IgD-negative memory B cell (primary cell): Measurements from ENCODE around the gene CKMT2. TPM values are rescaled to one million over a fixed set of nuclear protein-coding genes. Genes with fewer than 3 reads are reported as not detected.

Experiments used
- H3K27ac Mint-ChIP-seq, 3 donors: one replicate each; pipeline ENCODE4 v1.8.0; 2020 to 2022; ENCODE audit warnings: mild to moderate bottlenecking in 3 of 3, mixed read lengths in 3 of 3, moderate library complexity in 1 of 3
- H3K27me3 Mint-ChIP-seq: one replicate; pipeline ENCODE4 v1.8.0; 2021; ENCODE audit warnings: mixed read lengths
- H3K36me3 Mint-ChIP-seq: one replicate; pipeline ENCODE4 v1.8.0; 2020; ENCODE audit warnings: mild to moderate bottlenecking, mixed read lengths
- H3K4me1 Mint-ChIP-seq, 3 donors: one replicate each; pipeline ENCODE4 v1.8.0; 2020 to 2022; ENCODE audit warnings: mixed read lengths in 3 of 3, mild to moderate bottlenecking in 1 of 3
- H3K4me3 Mint-ChIP-seq, 4 donors: one replicate each; pipeline ENCODE4 v1.8.0; 2020 to 2022; ENCODE audit warnings: mild to moderate bottlenecking in 4 of 4, mixed read lengths in 4 of 4, moderate library complexity in 3 of 4
- H3K9me3 Mint-ChIP-seq, 3 donors: one replicate each; pipeline ENCODE4 v1.8.0; 2020 to 2021; ENCODE audit warnings: mixed read lengths in 3 of 3, mild to moderate bottlenecking in 1 of 3
- polyA plus RNA-seq: library from polyadenylated mRNA; unstranded; fragments of 300-500 nt; fragmentation: Illumina TruSeq; gene quantifications from one replicate; pipeline ENCODE4 v1.2.3, GENCODE V29; 2021

The CKMT2 gene
- polyA plus RNA-seq, 1 donor from 2014 or later: not detected

DNA sequence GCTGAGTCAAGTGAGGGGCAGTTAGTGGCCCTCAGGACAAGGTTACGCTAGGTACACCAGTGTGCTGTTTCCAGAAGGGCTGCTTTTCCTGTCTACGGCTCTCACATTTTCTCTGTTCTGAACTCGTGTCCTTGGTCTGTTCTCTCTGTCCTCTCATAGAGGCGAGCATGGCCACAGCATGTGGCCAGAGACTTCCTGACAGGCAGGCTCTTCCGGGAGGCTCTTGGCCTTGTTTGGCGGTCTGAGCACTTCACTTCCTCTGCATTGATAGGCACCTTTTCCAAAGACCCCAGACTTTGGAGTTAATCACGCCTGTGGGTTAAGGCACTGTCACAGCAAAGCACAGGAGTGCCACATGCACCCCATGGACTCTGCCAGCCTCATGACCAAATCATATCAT lies 1.2 kb downstream of the CKMT2 start:
- H3K4me3 Mint-ChIP-seq: no peak overlapping the region
- H3K9me3 Mint-ChIP-seq: peaks cover 0 to 4% (median 3%) of the 10 kb centered on the region in 3 donors
- peaks cover 0 to 2% (median 1%) of the 10 kb centered on the region in 3 donors for H3K4me1 Mint-ChIP-seq
- no peaks in the 10 kb centered on the region for H3K27me3 Mint-ChIP-seq
- H3K27ac Mint-ChIP-seq: no peak overlapping the region
- H3K36me3 Mint-ChIP-seq: no peaks in the 10 kb centered on the region

DNA sequence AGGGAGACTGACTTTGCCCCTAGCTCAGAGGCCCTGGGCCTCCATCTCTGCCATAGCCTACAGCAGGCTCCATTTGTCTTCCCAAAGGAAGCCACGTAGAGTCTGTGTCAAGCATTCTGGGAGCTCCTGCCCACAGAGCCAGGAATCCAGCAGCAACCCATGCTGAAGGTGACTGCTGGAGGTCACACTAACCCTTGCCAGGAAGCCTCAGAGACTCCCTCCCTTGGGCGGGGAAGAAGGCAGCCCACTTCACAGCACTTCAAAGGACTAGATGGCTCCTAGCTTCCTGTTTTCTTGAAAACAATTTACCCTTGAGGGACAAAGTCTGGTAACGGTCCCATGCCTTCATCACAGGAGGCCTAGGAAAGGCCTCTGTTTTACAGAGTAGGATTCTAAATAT lies 1.7 kb downstream of the CKMT2 start:
- H3K4me1 Mint-ChIP-seq: peaks cover 0 to 2% (median 1%) of the 10 kb centered on the region in 3 donors
- H3K4me3 Mint-ChIP-seq: no peak overlapping the region
- H3K27me3 Mint-ChIP-seq: no peaks in the 10 kb centered on the region
- no peak overlapping the region for H3K27ac Mint-ChIP-seq
- H3K9me3 Mint-ChIP-seq: peaks cover 0 to 4% (median 3%) of the 10 kb centered on the region in 3 donors
- no peaks in the 10 kb centered on the region for H3K36me3 Mint-ChIP-seq

DNA sequence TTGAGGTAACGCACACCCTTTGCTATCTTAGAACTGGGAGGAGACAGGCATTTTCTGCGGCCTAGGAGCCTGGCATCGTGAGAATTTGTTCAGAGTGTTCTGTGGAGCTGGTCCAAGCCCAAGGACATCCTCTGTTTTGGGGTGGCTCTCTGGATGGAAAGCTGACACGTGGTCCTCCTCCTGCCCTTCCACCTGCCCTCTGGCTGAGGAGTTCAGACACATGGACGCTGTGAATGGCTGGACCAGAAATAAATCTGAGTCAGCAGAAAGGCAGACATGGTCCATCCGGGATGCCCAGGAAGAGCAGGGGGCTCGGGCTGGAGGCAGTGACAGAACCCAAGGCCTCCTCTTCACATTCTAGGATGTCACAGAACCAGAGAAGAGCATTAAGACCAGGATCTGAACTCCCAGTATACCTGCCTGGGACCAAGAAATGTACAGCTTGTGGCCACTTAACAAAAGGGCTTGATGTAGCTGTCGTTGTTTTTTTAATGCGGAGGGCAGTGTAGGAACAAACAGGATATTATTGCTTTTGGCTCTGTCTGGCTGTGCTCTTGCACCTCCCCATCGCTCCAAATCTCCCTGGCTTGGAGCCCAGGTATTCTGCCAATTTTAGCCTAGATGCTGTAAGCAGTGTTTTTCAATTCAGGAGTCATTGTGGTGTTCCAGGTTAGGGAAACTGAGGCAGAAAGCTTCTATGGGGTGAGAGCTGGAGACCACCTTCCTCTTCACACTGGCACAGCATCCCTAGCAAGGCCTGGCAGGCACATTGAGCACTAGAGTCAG lies 2.4 kb downstream of the CKMT2 start:
- Mint-ChIP-seq H3K36me3 (no peaks in the 10 kb centered on the region), H3K9me3 (peaks cover 0 to 4% (median 3%) of the 10 kb centered on the region in 3 donors), H3K27me3 (no peaks in the 10 kb centered on the region), H3K27ac (no peak overlapping the region), H3K4me1 (peaks cover 0 to 2% (median 1%) of the 10 kb centered on the region in 3 donors), H3K4me3 (no peak overlapping the region)

DNA sequence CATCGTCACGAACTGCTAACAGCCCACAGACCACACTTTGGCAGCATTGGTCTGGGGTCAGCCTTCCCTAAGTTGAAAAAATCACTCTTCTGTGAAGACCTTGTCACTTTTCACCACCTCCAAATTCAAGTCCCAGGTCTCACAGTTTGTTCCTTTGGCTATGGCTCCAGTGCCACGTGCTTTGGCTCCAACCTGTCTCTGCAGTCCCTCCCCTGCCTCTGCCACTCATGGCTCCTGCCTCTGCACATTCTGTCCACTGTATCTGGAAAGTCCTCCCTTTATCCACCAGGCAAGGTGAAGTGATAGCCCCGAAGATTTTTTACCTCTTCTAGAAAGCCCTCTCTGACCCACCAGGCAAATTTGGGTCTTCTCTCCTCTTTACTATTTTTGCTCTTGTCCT lies 5.3 kb downstream of the CKMT2 start:
- H3K4me3 Mint-ChIP-seq: no peak overlapping the region
- no peaks in the 10 kb centered on the region for H3K27me3 Mint-ChIP-seq
- H3K36me3 Mint-ChIP-seq: no peaks in the 10 kb centered on the region
- peaks cover 0 to 1% (median 0%) of the 10 kb centered on the region in 3 donors for H3K4me1 Mint-ChIP-seq
- H3K27ac Mint-ChIP-seq: no peak overlapping the region
- H3K9me3 Mint-ChIP-seq: peaks cover 0 to 4% (median 3%) of the 10 kb centered on the region in 3 donors

DNA sequence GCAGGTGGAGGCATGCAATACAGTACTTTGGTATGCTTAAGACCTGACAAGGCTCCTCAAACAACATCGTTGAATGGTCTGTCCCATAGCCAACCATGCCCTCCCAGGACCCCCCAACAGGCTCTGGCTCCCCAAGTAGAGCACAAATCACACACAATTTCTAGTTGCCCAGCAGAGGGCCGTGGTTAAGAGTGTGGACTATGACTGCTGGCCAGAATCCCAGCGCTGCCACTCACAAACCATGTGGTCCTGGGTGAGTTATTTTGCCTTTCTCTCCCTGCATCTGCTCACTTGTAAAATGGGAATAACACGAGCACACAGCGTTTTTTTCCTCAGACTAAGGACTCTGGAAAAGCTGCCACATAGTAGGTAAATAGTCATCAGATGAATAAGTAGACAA lies 6.5 kb downstream of the CKMT2 start:
- Mint-ChIP-seq H3K36me3 (no peaks in the 10 kb centered on the region), H3K4me1 (peaks cover 0 to 1% (median 0%) of the 10 kb centered on the region in 3 donors), H3K9me3 (peaks cover 0 to 4% (median 3%) of the 10 kb centered on the region in 3 donors), H3K4me3 (no peak overlapping the region), H3K27me3 (no peaks in the 10 kb centered on the region), H3K27ac (no peak overlapping the region)

DNA sequence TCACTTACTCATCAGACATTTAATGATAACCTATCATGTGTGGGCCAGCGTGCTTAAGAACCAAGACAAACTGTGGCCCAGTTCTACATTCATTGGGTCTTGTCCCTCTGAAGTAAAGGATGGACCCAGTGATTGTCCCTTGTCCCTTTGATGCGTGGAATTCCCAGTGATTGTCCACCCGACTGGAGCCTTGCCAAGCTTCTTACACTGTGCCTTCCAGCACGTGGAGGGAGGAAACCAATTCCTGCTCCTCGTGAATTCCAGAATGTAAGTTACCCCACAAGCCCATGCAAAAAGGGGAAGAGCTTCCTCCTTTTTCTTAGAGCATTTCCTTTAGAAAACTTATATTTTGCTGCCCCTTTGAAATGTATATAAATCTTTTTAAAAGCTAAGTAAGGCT lies 7.9 kb downstream of the CKMT2 start:
- H3K27me3 Mint-ChIP-seq: no peaks in the 10 kb centered on the region
- H3K4me3 Mint-ChIP-seq: no peak overlapping the region
- H3K4me1 Mint-ChIP-seq: peaks cover 0 to 1% (median 0%) of the 10 kb centered on the region in 3 donors
- H3K36me3 Mint-ChIP-seq: no peaks in the 10 kb centered on the region
- peaks cover 0 to 4% (median 3%) of the 10 kb centered on the region in 3 donors for H3K9me3 Mint-ChIP-seq
- H3K27ac Mint-ChIP-seq: no peak overlapping the region

DNA sequence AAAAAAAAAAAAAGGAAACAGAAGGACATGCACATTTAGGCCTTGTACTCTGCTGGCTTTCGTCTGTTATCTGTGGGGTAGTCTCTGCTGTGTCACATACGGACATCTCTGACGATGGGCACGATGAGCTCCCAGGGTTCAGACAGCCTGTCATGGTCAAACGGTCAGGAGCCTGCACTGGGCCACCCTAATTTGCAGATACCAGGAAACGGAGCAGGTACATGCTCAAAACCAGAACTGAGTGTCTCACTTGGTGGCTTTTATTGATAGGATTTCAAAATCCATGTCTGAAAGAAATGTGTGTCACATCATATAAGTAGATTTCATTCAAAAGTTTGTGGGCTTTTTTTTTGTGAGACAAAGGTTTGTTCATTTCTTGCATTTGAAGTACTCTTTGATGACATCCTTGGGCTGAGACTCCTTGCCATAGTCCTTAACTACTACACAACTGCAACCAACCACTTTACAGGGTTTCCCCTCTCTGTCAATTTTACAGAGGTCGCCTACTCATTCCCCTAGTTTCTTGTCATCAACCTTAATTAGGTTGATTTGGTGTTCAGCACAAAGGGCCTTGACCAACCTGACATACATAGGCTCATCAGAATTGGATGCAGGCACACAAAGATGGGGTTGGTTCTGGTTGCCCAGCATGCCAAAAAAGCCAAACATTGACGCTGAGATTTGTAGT lies 9.0 kb downstream of the CKMT2 start:
- H3K36me3 Mint-ChIP-seq: no peaks in the 10 kb centered on the region
- no peaks in the 10 kb centered on the region for H3K27me3 Mint-ChIP-seq
- H3K4me1 Mint-ChIP-seq: no peaks in the 10 kb centered on the region
- H3K4me3 Mint-ChIP-seq: no peak overlapping the region
- peaks cover 0 to 4% (median 0%) of the 10 kb centered on the region in 3 donors for H3K9me3 Mint-ChIP-seq
- no peak overlapping the region for H3K27ac Mint-ChIP-seq

DNA sequence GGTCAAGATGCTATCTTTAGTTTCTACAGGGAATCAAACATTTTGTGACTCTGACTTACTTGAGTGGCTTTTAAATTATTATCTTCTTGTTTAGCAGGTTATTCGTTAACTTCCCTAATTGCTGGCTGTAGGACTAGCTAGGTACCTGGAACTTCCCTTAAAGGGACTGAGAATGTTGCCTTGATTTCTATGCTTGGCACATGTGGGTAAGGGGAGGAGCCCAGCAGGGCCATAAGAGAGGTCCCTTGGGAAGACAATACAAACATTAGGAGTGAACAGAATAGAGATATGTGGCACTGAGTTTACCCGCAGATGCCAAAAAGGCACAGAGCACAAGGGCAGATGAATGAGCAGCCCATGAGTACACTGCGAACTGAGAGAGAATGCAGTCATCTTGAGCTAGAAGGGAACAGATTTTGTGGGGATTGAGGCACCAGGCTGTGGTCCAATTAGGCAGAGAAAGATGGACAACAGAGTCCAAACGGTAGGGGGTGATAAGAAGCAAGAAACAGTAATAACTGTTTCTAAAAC lies 9.8 kb downstream of the CKMT2 start:
- H3K27ac Mint-ChIP-seq: no peak overlapping the region
- H3K27me3 Mint-ChIP-seq: no peaks in the 10 kb centered on the region
- no peak overlapping the region for H3K4me3 Mint-ChIP-seq
- H3K9me3 Mint-ChIP-seq: peaks cover 0 to 4% (median 0%) of the 10 kb centered on the region in 3 donors
- no peaks in the 10 kb centered on the region for H3K36me3 Mint-ChIP-seq
- no peaks in the 10 kb centered on the region for H3K4me1 Mint-ChIP-seq

DNA sequence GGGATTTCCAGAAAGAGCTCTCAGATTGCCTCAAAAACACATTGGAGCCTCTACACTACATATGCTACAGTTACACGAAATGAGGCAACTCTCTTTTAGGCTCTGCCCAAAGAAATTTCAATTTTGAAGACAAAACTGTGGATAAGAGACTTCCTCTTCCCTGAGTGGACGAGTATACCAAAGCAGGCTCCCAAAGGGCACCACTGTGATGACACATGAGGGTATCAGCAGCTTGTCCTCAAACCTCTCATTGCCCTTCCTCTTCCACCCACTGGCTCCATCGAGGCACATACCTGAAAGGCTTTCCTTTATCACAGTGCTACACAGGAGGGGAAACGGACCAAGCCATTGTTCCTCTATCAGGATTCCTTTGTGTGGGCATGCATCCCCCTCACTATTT lies 11.3 kb downstream of the CKMT2 start:
- Mint-ChIP-seq H3K36me3 (peaks cover 2% of the 10 kb centered on the region), H3K4me1 (no peaks in the 10 kb centered on the region), H3K9me3 (no peaks in the 10 kb centered on the region), H3K27me3 (no peaks in the 10 kb centered on the region), H3K4me3 (no peak overlapping the region), H3K27ac (no peak overlapping the region)

DNA sequence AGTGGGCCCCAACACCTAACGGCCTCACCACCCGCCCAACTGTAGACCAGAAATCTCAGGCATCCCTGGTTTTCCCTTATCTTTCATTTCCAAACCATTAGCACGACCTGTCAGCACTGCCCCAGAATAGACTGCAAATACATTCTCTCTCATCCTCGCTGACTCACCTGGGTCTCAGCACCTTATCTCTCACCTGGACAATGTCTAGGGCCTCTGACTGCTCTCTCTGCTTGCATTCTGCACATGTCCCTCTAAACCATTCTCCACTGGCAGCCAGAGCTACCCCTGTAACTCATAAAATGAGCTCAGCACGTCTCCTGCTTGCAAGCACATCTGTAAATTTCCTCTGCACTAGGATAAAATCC lies 12.7 kb downstream of the CKMT2 start:
- Mint-ChIP-seq H3K27ac (no peak overlapping the region), H3K27me3 (no peaks in the 10 kb centered on the region), H3K9me3 (no peaks in the 10 kb centered on the region), H3K4me1 (peaks cover 0 to 2% (median 0%) of the 10 kb centered on the region in 3 donors), H3K36me3 (peaks cover 2% of the 10 kb centered on the region), H3K4me3 (no peak overlapping the region)

DNA sequence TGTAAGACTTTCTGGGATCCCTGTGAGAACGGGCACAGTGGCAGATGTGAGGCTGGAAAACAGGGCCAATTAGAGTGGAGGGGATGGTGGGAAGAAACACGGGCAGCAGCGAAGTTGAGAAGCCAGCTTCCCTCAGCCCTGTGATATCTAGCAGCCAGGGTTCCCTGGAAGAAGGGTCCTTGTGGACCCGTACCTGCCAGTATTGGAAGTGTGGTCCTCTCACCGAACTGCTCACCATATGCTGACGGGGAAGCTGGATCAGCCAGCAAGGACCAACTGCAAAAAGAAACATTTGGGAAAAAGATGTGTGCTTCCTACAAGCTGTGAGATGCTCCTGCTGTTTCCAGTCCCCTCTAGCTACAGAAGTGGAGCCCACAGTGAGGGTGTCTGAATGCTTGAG lies 13.6 kb downstream of the CKMT2 start:
- no peaks in the 10 kb centered on the region for H3K9me3 Mint-ChIP-seq
- H3K27me3 Mint-ChIP-seq: no peaks in the 10 kb centered on the region
- H3K4me3 Mint-ChIP-seq: no peak overlapping the region
- no peak overlapping the region for H3K27ac Mint-ChIP-seq
- peaks cover 2% of the 10 kb centered on the region for H3K36me3 Mint-ChIP-seq
- peaks cover 0 to 2% (median 0%) of the 10 kb centered on the region in 3 donors for H3K4me1 Mint-ChIP-seq

DNA sequence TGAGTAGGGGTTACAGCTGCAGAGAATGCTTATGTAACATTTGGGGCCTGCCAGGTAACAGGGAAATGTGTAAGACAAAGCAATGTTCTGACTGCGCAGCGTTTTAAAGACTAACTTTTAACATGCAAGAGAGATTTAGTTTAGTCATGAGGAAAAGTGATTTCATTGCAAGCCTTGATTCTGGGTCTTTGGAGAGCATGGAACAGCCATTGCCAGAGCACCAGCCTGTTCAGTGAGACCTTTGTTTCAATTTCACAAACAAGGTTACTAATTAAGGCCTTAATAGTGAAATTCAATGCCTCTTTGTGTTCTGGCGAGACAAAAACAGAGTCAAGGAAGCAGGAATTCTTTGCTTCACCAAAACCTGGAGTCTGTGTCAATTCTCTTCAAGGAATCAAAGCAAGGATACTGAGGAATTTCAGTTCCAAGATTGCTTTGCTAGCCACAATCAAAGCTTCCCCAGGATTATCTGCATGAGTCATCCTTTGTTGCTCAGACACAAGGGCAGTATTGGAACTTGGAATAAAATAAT lies 14.4 kb downstream of the CKMT2 start:
- Mint-ChIP-seq H3K27me3 (no peaks in the 10 kb centered on the region), H3K4me1 (peaks cover 0 to 2% (median 0%) of the 10 kb centered on the region in 3 donors), H3K27ac (no peak overlapping the region)

DNA sequence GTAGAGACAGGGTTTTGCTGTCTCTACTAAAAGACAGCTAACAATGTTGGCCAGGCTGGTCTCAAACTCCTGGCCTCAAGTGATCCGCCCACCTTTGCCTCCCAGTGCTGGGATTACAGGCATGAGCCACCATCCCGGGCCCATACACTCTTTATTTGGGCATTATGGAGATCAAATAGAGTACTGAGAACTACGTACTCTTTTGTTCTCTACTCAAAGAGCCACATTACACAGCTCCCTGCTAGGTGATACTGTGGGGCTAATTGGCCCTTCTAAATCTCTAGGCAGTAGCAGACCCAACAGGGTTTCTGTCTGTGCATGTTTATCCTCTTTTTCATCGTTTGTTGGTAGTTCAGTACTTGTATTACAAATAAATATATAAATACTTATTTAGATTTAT lies 16.1 kb downstream of the CKMT2 start:
- no peaks in the 10 kb centered on the region for H3K9me3 Mint-ChIP-seq
- peaks cover 2% of the 10 kb centered on the region for H3K36me3 Mint-ChIP-seq
- no peak overlapping the region for H3K4me3 Mint-ChIP-seq
- no peak overlapping the region for H3K27ac Mint-ChIP-seq
- peaks cover 0 to 2% (median 0%) of the 10 kb centered on the region in 3 donors for H3K4me1 Mint-ChIP-seq
- H3K27me3 Mint-ChIP-seq: no peaks in the 10 kb centered on the region

More for the DNA sequence above, 14.4 kb downstream of the CKMT2 start:
- peaks cover 2% of the 10 kb centered on the region for H3K36me3 Mint-ChIP-seq
- no peaks in the 10 kb centered on the region for H3K9me3 Mint-ChIP-seq
- no peak overlapping the region for H3K4me3 Mint-ChIP-seq

DNA sequence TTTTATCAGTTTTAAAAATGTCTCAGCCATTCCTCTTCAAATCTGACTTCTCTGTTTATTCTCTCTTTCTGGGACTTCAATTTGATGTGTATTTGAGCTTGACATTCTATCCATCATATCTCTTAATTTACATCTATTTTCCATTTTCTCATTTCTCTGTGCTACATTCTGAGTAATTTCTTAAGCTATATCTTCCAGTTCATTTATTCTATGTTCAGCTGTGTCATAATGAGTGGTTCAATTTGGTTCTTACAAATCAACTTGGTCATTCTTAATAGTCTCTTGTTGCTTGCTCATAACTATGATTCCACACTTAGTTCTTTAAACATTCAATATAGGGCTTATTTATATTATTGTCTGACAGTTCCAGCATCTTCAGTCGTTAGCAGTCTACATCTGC lies 16.9 kb downstream of the CKMT2 start:
- Mint-ChIP-seq H3K9me3 (no peaks in the 10 kb centered on the region), H3K27ac (no peak overlapping the region), H3K36me3 (peaks cover 3% of the 10 kb centered on the region), H3K27me3 (no peaks in the 10 kb centered on the region), H3K4me3 (no peak overlapping the region), H3K4me1 (peaks cover 0 to 2% (median 0%) of the 10 kb centered on the region in 3 donors)

DNA sequence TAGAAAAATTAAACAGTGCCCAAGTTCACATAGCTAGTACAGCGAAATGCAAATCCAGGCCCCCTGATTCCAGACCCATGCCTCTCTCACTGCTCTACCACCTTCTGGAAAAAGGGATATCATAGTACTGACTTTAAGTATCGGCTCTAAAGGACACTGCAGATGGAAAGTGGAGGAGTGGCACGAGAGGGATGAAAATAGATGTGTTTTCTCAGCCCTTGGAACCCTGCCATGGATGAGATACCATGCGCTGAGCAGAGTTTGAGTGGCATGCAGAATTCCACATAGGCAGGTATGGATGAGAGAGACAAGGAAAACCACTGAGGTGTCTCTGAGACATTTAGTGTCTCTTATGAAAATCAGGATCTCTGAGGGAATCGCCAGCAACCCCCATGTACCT lies 18.8 kb downstream of the CKMT2 start:
- peaks cover 0 to 2% (median 0%) of the 10 kb centered on the region in 3 donors for H3K4me1 Mint-ChIP-seq
- no peaks in the 10 kb centered on the region for H3K9me3 Mint-ChIP-seq
- no peak overlapping the region for H3K4me3 Mint-ChIP-seq
- H3K36me3 Mint-ChIP-seq: peaks cover 7% of the 10 kb centered on the region
- H3K27me3 Mint-ChIP-seq: no peaks in the 10 kb centered on the region
- H3K27ac Mint-ChIP-seq: no peak overlapping the region
